PFSK-1 (cell line): Measurements from ENCODE around the gene PCBP3.

Experiments
- FOXP2 ChIP-seq: optimal IDR thresholded peaks from 2 replicates; pipeline ENCODE3; 2011; ENCODE audit warnings: borderline replicate concordance, control low read depth, inconsistent platforms; ENCODE audit not compliant: insufficient read depth; ENCODE audit errors: extremely low read length, extremely low read depth
- POLR2AphosphoS5 ChIP-seq: IDR thresholded peaks from 2 replicates; pipeline ENCODE4 v1.6.1; 2012; ENCODE audit warnings: low read depth, mild to moderate bottlenecking, control low read depth, low read length, moderate library complexity
- SIN3A ChIP-seq: IDR thresholded peaks from 2 replicates; pipeline ENCODE4 v1.6.1; 2012; ENCODE audit warnings: mild to moderate bottlenecking, low read length, moderate library complexity, borderline replicate concordance; ENCODE audit not compliant: insufficient read depth
- TAF1 ChIP-seq: IDR thresholded peaks from 2 replicates; pipeline ENCODE4 v1.6.1; 2012; ENCODE audit warnings: low read length, control low read depth, borderline replicate concordance; ENCODE audit not compliant: insufficient read depth
- TF ChIP-seq, protein P1 (sequence below), 2 experiments: IDR thresholded peaks; 2 replicates each; pipeline versions ENCODE4 v1.6.1 to v1.8.0; 2011 to 2012; ENCODE audit warnings: low read depth in 2 of 2, low read length in 2 of 2, control low read depth in 1 of 2, inconsistent platforms in 1 of 2, mild to moderate bottlenecking in 1 of 2, moderate library complexity in 1 of 2; ENCODE audit not compliant: insufficient read depth in 1 of 2

Gene PCBP3

DNA sequence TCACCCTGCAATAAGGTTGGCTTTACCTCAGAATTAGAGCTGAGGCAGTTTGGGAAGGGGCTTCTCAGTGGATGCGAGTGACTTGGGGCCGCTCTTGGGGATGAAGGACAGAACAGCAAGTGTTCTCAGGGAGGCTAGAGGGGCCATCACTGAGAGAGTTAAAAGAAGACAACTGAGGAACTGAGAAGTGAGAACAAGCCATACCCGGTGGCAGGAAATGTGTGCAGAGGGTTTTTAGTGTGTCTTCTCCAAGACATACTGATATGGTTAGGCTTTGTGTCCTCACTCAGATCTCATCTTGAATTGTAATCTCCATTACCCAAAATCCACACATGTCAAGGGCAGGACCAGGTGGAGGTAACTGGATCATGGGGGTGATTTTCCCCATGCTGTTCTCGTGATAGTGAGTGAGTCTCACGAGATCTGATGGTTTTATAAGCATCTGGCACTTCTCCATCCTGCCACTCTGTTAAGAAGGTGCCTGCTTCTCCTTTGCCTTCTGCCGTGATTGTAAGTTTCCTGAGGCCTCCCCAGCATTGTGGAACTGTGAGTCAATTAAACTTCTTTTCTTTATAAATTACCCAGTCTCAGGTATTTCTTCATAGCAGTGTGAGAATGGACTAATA is 75.8 kb downstream of the PCBP3 start:
- no peak for TF ChIP-seq TAF1
- TF ChIP-seq, protein P1, sequence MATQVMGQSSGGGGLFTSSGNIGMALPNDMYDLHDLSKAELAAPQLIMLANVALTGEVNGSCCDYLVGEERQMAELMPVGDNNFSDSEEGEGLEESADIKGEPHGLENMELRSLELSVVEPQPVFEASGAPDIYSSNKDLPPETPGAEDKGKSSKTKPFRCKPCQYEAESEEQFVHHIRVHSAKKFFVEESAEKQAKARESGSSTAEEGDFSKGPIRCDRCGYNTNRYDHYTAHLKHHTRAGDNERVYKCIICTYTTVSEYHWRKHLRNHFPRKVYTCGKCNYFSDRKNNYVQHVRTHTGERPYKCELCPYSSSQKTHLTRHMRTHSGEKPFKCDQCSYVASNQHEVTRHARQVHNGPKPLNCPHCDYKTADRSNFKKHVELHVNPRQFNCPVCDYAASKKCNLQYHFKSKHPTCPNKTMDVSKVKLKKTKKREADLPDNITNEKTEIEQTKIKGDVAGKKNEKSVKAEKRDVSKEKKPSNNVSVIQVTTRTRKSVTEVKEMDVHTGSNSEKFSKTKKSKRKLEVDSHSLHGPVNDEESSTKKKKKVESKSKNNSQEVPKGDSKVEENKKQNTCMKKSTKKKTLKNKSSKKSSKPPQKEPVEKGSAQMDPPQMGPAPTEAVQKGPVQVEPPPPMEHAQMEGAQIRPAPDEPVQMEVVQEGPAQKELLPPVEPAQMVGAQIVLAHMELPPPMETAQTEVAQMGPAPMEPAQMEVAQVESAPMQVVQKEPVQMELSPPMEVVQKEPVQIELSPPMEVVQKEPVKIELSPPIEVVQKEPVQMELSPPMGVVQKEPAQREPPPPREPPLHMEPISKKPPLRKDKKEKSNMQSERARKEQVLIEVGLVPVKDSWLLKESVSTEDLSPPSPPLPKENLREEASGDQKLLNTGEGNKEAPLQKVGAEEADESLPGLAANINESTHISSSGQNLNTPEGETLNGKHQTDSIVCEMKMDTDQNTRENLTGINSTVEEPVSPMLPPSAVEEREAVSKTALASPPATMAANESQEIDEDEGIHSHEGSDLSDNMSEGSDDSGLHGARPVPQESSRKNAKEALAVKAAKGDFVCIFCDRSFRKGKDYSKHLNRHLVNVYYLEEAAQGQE (IDR thresholded peaks at IDR 0.05; ENCODE audit: insufficient read depth in 1 of 2, low read depth in 2 of 2, low read length in 2 of 2), result no peak
- TF ChIP-seq FOXP2, result no peak
- no peak for TF ChIP-seq POLR2AphosphoS5
- TF ChIP-seq SIN3A, result no peak

DNA sequence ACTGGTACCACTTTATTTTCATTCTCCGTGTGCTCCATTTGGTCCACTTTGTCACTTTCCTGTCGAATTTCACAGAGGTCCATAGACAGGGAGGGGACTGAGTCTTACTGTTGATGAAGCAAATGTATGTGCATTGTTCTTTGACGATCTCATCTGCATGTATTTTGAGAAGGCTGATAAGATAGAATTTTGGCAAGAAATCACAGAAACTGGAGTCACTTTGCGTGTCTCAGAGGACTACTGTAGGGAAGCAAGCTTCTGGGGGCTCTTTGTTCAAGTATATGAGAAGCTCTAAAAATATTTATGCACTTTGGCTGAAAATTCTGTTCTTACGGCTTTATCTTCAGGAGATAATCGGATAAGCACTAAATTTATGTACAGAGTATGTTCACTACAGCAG is 78.1 kb downstream of the PCBP3 start:
- TF ChIP-seq TAF1, result no peak
- TF ChIP-seq POLR2AphosphoS5, result no peak
- TF ChIP-seq SIN3A, result no peak
- TF ChIP-seq, protein P1 (IDR thresholded peaks at IDR 0.05; ENCODE audit: insufficient read depth in 1 of 2, low read depth in 2 of 2, low read length in 2 of 2), result no peak
- no peak for TF ChIP-seq FOXP2

DNA sequence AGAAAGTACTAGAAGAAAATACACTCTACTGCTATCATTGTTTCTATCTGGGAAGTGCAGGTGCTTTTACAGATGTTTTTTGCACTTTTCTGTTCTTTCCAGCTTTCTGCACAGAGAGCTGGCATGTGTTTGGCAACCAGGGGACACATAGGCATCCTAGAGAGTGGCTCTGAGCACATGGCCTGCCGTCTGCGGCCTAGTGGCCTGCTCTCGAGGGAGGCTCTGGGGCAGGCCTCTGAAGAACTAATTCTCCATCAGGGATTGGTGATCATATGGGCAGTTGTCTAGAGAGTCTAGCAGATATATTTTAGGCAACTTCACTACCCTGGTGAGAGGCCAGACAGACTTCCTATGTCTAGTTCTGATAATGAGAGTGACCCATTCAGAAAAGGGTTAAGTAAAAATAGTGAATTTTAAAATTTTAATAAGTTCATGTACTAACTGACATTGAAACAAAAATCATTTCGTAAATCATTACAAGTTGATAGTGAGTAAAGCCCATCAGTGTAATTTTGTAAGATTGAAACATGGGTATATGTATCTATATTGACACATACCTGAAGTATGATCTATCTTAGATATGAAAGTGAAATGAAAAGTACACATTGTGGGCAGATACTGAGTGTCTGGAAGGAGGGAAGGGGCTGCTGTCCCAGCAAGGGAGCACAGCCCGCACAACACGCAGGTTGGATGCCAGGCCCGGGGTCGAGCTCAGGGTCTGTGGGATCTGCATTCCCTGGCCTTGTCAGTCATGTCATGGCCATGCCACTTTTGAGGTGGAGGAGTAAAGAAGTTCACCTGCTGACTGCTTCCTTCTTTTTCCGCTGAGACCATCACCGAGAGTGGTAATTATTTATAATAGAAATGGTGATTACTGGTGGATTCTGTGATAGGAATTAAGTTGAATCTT is 79.8 kb downstream of the PCBP3 start:
- TF ChIP-seq FOXP2 (no peak), TAF1 (no peak), POLR2AphosphoS5 (no peak), SIN3A (no peak)
- TF ChIP-seq, protein P1 (IDR thresholded peaks at IDR 0.05; ENCODE audit: insufficient read depth in 1 of 2, low read depth in 2 of 2, low read length in 2 of 2), result no peak

DNA sequence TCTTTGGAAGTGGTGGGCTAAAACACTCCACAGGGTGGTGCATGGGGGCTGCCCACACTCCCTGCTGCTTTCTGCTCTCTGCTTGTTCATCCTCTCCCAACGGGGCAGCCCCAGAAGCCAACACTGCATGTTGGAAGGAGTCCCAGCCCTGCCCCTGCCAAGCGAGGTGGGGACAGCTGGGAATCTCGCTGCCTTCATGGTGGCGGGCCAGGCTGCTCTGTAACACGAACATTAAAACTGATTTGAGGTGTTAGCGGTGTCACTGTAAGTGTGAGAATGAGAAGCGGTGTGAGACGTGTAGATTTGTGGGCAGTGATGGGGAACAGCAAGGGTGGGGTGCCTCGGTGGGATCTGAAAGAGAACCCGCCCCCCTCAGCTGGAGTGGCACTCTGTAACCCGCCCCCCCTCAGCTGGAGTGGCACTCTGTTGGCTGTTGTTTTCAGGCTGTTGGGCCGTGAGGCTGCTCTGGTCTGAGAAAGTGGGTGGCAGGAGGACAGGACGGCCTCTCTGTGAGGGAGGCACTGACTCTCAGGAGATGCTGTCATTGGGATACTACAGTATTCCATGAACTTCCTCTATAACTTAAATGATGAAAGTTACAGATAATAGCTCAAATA is 80.9 kb downstream of the PCBP3 start:
- TF ChIP-seq SIN3A, result no peak
- no peak for TF ChIP-seq FOXP2
- TF ChIP-seq, protein P1 (IDR thresholded peaks at IDR 0.05; ENCODE audit: insufficient read depth in 1 of 2, low read depth in 2 of 2, low read length in 2 of 2), result no peak
- no peak for TF ChIP-seq TAF1
- TF ChIP-seq POLR2AphosphoS5, result no peak
